Osteoblast (primary cell): ENCODE measurements around the gene ZDHHC14. TPM values are rescaled to one million over a fixed set of nuclear protein-coding genes. Genes with fewer than 3 reads are reported as not detected.
"Not testable (repeated sequence)": the region's sequence is repeated elsewhere in the genome, so short reads cannot be mapped to it uniquely, and the experiment has no call there.

Source experiments
- DNase-seq: peaks from one replicate; pipeline ENCODE4 v3.0.0; 2011; ENCODE audit warnings: low spot score, mixed read lengths; ENCODE audit not compliant: insufficient read length; ENCODE audit errors: missing footprints
- H2AFZ ChIP-seq: 2 replicates; pipeline ENCODE4 v1.6.0; 2011; ENCODE audit warnings: mild to moderate bottlenecking, low read length
- H3K27ac ChIP-seq: 2 replicates; pipeline ENCODE4 v1.5.1; 2011; ENCODE audit warnings: mild to moderate bottlenecking, low read depth, low read length, moderate library complexity
- H3K27me3 ChIP-seq: 2 replicates; pipeline ENCODE4 v1.6.0; 2012; ENCODE audit warnings: mild to moderate bottlenecking, control low read depth, inconsistent platforms, low read length, moderate library complexity; ENCODE audit not compliant: insufficient read depth
- H3K36me3 ChIP-seq: 2 replicates; pipeline ENCODE4 v1.5.1; 2011; ENCODE audit warnings: mild to moderate bottlenecking, low read length, control low read depth, moderate library complexity; ENCODE audit not compliant: insufficient read depth
- H3K4me1 ChIP-seq: 2 replicates; pipeline ENCODE4 v1.5.1; 2011; ENCODE audit warnings: mild to moderate bottlenecking, low read length, control low read depth, moderate library complexity; ENCODE audit not compliant: insufficient read depth
- H3K4me2 ChIP-seq: 2 replicates; pipeline ENCODE4 v1.6.0; 2011; ENCODE audit warnings: mild to moderate bottlenecking, low read length; ENCODE audit not compliant: insufficient read depth
- H3K4me3 ChIP-seq: fragments of 200-600 bp; sonication (generic); 3 replicates; pipeline ENCODE4 v1.5.1; 2012; ENCODE audit warnings: mild to moderate bottlenecking, low read length, inconsistent platforms; ENCODE audit not compliant: insufficient read depth
- H3K79me2 ChIP-seq: 2 replicates; pipeline ENCODE4 v1.6.0; 2012; ENCODE audit warnings: mild to moderate bottlenecking, low read length, control low read depth, inconsistent platforms; ENCODE audit not compliant: insufficient read depth
- H3K9me3 ChIP-seq: 2 replicates; pipeline ENCODE4 v1.5.1; 2011; ENCODE audit warnings: low read depth, low read length, control low read depth
- H4K20me1 ChIP-seq: 2 replicates; pipeline ENCODE4 v1.6.0; 2012; ENCODE audit warnings: mild to moderate bottlenecking, low read length, control low read depth; ENCODE audit not compliant: insufficient read depth
- total RNA-seq: library from RNA; depleted of rRNA; stranded (reverse); fragments of >200 nt; gene quantifications from 2 replicates; pipeline ENCODE4 v1.2.3, GENCODE V29; 2012
- TF ChIP-seq, protein P1 (sequence below): IDR thresholded peaks from 2 replicates; pipeline ENCODE4 v1.5.1; 2011; ENCODE audit warnings: mild to moderate bottlenecking, low read depth, low read length, moderate library complexity; ENCODE audit errors: extremely low read depth

The ZDHHC14 gene
- total RNA-seq, 1 donor, result 1.4 TPM

DNA sequence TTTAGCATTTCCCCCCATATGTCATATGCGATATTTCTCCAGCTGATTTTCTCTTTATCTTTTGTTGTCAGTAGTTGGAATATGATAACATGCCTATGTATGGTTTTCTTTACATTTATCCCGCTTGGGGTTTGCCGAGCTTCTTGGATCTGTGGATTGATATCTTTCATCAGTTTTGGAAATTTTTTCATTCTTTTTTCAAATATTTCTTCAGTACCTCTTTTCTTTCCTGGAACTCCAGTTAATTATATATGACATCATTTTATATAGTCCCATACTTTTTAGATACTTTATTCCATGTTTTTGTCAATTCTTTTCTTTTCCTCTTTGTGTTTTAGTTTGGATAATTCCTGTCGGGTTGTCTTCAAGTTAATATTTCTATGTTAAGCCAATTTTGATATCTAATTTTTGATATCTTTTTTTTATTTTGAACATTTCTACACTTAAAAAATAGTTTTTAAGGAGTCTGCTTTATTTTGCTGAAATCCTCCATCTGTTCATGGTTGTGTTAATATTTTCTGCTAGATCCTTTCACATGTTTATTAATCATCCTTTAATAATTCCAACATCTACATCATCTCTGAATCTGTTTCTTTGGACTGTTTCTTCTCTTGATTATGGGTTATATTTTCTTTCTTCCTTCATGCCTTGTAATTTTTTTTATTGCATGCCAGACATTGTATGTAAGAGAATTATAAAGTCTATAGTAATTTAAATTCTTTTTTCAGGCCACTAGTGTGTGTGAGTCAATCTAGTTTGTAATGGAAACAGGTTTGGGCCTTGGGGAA is 9.5 kb downstream of the ZDHHC14 start:
- Histone ChIP-seq H3K4me2 (no peak overlapping the region), H3K36me3 (no peaks in the 10 kb centered on the region), H3K4me3 (no peak overlapping the region), H3K27me3 (no peaks in the 10 kb centered on the region), H2AFZ (no peak overlapping the region), H3K9me3 (peaks cover 3% of the 10 kb centered on the region), H3K4me1 (no peaks in the 10 kb centered on the region), H3K27ac (no peak overlapping the region), H3K79me2 (no peaks in the 10 kb centered on the region), H4K20me1 (no peaks in the 10 kb centered on the region)
- DNase-seq, result no peak
- TF ChIP-seq, protein P1, sequence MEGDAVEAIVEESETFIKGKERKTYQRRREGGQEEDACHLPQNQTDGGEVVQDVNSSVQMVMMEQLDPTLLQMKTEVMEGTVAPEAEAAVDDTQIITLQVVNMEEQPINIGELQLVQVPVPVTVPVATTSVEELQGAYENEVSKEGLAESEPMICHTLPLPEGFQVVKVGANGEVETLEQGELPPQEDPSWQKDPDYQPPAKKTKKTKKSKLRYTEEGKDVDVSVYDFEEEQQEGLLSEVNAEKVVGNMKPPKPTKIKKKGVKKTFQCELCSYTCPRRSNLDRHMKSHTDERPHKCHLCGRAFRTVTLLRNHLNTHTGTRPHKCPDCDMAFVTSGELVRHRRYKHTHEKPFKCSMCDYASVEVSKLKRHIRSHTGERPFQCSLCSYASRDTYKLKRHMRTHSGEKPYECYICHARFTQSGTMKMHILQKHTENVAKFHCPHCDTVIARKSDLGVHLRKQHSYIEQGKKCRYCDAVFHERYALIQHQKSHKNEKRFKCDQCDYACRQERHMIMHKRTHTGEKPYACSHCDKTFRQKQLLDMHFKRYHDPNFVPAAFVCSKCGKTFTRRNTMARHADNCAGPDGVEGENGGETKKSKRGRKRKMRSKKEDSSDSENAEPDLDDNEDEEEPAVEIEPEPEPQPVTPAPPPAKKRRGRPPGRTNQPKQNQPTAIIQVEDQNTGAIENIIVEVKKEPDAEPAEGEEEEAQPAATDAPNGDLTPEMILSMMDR, result no peak

DNA sequence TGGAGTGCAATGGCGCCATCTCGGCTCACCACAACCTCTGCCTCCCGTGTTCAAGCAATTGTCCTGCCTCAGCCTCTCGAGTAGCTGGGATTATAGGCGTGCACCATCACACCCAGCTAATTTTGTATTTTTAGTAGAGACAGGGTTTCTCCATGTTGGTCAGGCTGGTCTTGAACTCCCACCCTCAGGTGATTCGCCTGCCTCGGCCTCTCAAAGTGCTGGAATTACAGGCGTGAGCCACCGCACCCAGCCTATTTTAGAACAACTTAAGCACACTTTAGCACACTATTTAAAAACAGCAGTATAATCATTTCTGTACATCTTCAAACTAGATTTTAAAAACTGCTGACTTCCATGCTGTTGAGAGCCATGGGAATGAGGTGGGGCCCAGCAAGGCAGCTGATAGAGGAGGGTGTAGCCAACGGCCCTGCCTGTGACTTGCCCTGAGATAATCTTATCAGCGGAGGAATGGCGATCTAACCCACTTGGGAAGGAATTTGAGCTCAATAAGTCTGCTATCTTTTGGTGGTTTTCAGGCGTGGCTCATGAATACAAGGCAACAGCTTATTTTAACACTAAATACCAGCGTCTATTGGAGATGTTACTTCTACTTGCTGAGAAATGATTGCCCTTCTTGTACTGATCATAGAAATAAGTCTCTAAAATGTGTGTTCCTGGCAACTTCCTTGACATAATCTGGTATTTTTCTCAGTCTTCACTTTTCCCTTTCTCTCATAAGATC is 12.1 kb downstream of the ZDHHC14 start:
- Histone ChIP-seq H3K4me2 (no peak overlapping the region), H3K27me3 (no peaks in the 10 kb centered on the region), H3K4me3 (no peak overlapping the region), H3K36me3 (no peaks in the 10 kb centered on the region), H2AFZ (no peak overlapping the region), H3K4me1 (no peaks in the 10 kb centered on the region), H4K20me1 (no peaks in the 10 kb centered on the region), H3K9me3 (peaks cover 3% of the 10 kb centered on the region), H3K27ac (no peak overlapping the region), H3K79me2 (no peaks in the 10 kb centered on the region)
- TF ChIP-seq, protein P1, result no peak
- DNase-seq, result no peak

DNA sequence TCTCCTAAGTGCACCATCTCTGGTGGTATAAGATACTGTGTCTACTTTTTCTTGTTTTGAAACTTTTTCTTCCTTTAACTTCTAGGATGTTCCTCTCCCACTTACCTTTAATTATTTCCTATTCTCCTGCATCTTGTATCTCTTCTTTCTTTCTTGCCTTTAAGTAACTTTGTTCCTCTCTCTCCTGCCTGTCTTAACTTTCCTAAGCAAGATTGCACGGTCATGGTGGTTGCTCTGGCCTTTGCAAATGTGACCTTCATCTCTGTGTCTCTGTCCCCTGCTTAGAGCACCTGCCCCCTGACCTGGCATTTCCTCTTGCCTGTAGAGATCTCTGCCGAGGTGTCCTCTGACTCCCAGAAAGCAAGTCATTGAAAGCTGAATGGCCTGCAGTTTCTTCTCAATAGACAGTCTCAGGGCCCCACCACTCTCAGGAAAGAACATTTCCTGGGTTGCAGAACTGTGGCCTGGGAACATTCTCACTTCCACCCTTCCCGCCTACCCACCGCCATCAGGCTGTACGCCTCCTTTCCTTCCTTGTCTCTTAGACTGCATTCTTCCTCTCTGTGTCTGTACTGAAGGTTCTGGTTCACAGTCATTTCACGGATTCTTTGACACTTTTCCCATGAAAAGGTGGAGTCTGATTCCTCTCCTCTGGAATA is 12.8 kb downstream of the ZDHHC14 start:
- Histone ChIP-seq H3K4me1 (no peaks in the 10 kb centered on the region), H3K27me3 (no peaks in the 10 kb centered on the region), H3K9me3 (peaks cover 3% of the 10 kb centered on the region), H3K79me2 (no peaks in the 10 kb centered on the region), H2AFZ (no peak overlapping the region), H3K4me2 (no peak overlapping the region), H3K4me3 (no peak overlapping the region), H3K27ac (no peak overlapping the region), H3K36me3 (no peaks in the 10 kb centered on the region), H4K20me1 (no peaks in the 10 kb centered on the region)
- no peak for DNase-seq
- TF ChIP-seq, protein P1, result no peak

DNA sequence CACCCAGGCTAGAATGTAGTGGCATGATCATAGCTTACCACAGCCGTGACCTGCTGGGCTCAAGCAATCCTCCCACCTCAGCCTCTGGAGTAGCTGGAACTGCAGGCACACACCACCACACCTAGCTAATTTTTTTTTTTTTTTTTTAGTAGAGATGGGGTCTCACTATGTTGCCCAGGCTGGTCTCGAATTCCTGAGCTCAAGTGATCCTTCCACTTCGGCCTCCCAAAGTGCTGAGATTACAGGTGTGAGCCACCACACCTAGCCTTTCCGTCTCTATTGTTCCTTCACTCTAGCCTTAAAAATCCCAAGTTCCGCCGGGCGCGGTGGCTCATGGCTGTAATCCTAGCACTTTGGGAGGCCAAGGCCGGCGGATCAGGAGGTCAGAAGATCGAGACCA is 14.2 kb downstream of the ZDHHC14 start:
- H3K27me3 ChIP-seq, H3K9me3 ChIP-seq, H3K79me2 ChIP-seq, H4K20me1 ChIP-seq, DNase-seq, H3K4me2 ChIP-seq, H3K4me1 ChIP-seq, H3K4me3 ChIP-seq, H3K36me3 ChIP-seq, H3K27ac ChIP-seq, H2AFZ ChIP-seq: not testable (repeated sequence)
